ENCODE data around the gene CASP10.
"Not testable (repeated sequence)": the region's sequence is repeated elsewhere in the genome, so short reads cannot be mapped to it uniquely, and the experiment has no call there.

The CASP10 gene

DNA sequence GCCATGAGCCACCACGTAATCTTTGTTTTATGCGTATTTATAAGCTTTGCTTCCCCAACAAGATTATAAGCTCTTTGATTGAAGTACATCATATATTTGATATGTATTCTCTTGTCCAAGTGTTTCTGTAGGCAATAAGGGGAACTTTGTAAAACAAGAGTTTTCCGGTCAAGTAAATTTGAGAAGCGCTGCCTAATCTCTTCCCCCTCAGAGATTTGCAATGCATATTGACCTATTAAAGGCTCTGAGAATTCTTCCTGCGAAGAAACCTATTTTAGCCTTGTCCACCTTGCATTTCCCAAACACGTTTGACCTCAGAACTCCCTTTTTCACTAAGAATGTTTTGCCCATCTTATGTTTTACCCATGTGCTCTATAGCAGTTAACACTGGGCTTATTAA lies 26.9 kb upstream of the CASP10 start:
- peak; percentile 43 to 65 (median 54) for DNase-seq

DNA sequence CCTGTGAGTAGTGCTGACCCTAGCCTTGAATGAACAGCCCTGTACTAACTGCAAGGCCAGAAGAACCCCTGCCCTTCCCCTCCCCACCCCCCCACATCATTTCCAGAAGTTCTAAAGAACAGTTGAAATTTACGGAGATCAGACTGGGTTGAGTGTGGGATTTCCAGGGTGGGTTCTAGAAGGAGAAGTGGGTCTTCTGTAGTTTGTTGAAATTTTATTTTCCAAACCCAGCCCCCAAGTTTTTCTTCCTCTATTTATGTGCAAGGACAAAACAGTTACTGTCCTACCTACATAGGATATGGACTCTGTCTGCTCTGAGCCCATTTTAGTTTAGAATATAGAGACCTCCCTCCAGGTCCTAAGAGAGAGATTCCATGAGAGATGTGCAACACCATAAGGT lies 26.3 kb upstream of the CASP10 start:
- peak in 2 of 4 experiments; percentile 51 to 54 for DNase-seq

DNA sequence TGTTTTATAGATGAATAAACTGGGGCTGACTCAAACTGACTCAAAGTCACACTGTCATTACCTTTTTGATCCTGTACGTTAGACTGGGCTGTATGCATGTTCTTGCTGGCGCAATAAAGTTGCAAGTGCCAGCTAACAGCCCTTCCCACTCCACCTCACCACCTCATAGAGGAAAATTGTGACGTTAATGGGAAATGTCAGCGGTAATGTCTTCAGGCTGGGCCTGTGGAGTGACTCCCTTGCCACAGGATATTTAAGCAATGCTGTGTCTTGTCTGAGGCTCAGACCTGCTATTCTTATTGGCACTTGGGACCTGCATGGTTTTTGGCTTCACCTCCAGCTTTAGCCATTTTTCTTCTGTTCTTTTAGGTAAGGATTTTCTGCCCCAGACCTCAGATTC lies 25.2 kb upstream of the CASP10 start:
- DNase-seq, result peak; percentile 84 to 96 (median 88)

DNA sequence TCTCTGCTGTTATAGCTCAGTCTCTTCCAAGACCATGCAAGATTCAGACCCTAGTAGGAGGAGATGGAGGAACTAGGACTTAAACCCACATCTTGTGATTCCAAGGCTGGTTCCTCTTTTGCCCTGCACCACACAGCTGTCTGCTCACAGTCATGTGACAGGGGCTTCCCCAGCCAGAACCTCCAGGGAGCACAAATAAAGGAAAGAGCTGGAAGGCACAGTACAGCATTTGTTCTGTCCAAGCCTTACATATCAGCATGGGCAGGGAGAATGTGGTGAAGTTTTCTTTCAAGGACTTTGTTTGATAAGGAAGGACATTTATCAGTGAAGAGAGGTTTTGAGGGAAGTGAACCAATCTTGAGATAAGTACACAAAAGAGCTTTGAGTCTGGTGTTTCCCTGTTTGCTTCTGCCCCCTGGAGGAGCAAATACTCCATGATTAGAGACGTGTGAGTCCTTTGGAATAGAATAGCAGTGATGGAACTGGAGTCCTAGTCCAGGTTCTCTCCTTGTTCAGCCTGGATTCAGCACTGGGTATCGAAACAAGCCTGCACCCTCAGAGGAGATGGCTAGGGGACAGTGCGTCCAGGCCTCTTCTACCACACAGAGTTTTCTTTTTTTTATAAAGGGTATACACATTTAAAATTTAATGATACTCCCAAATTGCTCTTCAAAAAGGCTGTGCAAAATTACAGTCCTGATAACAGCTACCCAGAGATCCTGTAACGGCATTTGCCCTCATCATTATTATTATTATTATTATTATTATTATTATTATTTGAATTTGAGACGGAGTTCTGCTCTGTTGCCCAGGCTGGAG lies 24.6 kb upstream of the CASP10 start:
- DNase-seq, result peak; percentile 91 to 98 (median 96)

DNA sequence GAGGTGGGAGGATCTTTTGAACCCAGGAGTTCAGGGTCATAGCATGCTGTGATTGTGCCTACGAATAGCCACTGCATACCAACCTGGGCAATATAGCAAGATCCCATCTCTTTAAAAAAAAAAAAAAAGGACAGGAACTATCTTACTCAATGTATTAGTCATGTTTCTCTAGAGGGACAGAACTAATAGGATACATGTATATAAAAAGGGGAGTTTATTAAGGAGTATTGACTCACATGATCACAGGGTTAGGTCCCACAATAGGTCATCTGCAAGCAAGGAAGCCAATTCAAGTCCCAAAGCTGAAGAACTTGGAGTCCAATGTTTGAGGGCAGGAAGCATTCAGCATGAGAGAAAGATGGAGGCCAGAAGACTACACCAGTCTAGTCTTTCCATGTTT lies 18.8 kb upstream of the CASP10 start:
- peak in 2 of 4 experiments; percentile 30 to 54 for DNase-seq

DNA sequence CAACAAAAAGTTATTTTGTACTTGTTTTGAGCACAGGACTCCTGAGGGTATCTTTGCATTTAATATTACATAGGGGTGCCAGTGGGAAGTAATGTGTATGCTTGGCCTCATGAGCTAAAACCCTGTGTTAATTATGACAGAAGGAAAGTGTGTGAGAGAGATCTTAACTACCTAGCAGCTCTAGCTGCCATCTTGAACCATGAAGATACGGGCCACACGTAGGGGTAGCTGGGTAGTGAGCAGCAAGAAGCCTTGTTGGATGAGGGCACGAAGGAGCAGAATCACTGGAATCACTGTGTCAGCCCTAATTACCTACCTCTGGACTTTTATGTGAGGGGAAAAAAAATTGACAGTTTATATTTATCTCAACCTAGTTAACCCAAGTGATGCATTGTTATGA lies 15.4 kb upstream of the CASP10 start:
- no peak for DNase-seq

DNA sequence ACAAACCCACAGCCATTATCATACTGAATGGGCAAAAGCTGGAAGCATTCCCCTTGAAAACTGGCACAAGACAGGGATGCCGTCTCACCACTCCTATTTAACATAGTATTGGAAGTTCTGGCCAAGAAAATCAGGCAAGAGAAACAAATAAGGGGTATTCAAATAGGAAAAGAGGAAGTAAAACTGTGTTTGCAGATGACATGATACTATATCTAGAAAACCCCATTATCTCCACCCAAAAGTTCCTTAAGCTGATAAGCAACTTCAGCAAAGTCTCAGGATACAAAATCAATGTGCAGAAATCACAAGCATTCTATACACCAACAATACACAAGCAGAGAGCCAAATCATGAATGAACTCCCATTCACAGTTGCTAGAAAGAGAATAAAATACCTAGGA lies 14.4 kb upstream of the CASP10 start:
- peak in 2 of 4 experiments; percentile 36 to 38 for DNase-seq

DNA sequence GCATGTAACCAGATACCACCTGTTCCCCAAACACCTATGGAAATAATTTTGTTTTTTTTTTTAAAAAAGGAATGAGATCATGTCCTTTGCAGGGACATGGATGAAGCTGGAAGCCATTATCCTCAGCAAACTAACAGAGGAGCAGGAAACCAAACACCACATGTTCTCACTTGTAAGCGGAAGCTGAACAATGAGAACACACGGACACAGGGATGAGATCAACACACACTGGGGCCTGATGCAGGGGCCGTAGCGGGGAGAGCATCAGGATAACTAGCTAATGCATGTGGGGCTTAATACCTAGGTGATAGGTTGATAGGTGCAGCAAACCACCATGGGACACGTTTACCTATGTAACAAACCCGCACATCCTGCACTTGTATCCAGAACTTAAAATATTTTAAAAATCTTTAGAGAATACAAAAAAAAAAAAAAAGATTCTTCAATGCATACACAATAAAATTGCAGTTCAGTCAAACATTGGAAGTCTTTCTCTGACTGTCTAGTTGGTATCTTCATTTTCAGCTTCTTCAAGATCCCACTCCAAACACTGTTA lies 11.6 kb upstream of the CASP10 start:
- DNase-seq, result no peak

DNA sequence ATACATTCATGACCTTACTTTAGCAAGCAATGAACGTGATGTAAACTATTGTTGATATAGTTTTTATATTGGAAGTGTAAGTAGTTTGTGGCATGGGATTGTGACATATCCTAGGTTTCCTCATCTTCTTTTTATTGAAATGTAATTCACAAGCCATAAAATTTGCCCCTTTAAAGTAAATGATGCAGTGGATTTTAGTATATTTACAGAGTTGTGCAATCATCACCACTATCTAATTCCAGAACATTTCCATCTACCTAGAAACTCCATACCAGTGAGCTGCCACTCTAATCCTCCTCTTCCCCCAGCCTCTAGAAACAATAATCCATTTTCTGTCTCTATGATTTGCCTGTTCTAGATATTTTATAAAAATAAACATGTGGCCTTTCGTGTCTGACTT lies 10.7 kb upstream of the CASP10 start:
- DNase-seq, result no peak

DNA sequence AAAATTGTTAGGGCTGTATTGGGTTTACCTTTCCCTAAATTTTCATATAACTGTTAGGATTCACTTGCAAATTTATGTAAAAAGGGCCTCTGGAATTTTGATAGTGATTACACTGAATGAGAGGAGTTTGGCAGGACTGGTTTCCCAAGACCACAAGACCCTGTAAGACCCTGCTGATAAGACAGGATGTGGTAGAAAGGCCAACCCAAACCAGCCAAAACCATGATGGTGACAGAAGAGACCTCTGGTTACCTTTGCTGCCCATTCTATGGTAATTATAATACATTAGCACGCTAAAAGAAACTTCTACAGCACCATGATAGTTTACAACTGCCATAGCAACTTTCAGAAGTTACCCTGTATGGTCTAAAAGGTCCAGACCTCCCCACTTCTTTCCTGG lies 8.3 kb upstream of the CASP10 start:
- DNase-seq, result no peak

DNA sequence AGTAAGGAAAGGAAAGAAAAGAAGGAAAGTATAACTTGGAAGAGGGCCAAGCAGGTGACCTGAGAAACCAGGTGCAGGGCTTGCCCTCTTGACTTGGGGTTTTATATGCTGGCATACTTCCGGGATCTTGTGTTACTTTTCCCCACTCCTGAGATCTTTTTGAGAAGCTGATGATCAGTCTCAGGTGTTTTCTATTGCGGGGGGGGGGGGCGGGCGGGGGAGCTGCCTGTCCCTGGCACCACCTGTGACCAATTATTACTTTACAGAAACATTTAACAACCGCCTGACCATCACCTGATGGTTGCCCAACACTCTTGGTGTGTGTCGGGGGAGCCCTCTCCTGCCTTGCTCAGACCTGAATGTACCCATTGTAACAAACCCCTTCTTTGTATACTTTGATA lies 6.9 kb upstream of the CASP10 start:
- DNase-seq, result no peak

DNA sequence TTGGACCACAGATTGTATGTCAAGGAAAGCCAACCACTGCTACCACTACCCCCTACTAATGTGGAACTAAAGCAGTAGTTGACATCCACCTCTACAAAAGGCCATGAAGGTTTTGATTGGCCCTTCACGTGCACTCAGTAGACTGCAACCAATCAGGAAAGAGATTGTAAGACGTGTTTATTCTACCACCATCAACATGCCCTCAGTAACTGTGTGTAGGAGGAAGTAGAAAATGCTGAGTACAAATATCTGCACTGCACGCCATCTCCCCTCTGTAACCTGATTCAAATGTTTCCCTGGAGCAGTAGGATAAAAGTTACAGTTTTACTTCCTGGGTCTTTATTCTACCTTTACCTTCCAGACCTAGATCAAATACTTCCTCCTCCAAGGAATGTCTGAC lies 2.9 kb upstream of the CASP10 start:
- peak; percentile 68 to 89 (median 78) for DNase-seq

DNA sequence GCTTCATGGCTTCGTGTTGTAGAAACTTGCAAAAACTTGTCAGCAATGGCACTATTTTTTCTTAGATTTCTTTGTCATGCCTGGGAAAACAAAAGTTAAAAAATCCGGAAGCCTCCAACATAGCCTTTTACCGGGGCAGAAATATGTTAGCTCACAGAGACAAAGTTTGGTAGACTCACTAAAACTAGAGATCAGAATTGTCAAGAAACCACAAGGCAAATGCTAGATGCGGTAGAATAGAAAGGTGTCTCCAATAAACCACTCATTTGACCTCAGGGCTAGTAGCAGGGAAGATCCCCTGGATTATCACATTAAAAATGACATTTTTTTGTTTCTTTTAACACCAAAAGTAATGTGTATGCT lies 405 bp downstream of the CASP10 start:
- no peak for DNase-seq

DNA sequence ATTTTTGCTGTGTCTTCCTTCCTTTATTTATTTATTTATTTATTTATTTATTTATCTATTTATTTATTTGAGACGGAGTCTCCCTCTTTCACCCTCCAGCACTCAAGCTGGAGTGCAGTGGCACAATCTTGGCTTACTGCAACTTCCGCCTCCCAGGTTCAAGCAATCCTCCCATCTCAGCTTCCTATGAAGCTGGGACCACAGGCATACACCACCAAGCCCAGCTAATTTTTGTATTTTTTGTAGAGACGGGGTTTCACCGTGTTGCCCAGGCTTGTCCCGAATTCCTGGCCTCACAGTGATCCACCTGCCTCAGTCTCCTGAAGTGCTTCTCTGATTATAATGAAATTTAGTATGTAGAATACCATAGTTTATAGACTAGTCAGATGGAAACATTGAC lies 894 bp downstream of the CASP10 start:
- DNase-seq, result peak in 3 of 4 experiments; percentile 45 to 57 (median 52)

DNA sequence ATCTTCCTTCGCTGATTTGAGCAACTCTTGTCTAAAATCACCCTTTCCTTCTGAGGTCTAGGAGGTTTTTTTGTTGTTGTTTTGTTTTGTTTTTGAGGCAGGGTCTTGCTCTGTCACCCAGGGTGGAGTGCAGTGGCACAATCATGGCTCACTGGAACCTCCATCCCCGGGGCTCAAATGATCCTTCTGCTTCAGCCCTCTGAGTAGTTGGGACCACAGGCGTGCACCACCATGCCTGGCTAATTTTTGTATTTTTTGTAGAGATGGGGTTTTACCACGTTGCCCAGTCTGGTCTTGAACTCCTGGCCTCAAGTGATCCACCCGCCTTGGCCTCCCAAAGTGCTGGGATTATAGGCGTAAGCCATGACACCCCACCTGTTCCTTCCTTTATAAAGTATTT lies 1.3 kb downstream of the CASP10 start:
- DNase-seq, result not testable (repeated sequence)

DNA sequence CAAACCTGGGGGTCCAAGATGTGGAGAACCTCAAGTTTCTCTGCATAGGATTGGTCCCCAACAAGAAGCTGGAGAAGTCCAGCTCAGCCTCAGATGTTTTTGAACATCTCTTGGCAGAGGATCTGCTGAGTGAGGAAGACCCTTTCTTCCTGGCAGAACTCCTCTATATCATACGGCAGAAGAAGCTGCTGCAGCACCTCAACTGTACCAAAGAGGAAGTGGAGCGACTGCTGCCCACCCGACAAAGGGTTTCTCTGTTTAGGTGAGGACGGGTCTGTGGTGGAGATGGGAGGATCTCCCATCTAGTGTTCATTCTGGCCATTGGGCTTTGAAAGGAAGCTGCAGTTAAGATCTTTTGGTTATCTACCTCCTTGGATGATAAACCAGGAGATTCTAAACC lies 2.9 kb downstream of the CASP10 start:
- no peak for DNase-seq

DNA sequence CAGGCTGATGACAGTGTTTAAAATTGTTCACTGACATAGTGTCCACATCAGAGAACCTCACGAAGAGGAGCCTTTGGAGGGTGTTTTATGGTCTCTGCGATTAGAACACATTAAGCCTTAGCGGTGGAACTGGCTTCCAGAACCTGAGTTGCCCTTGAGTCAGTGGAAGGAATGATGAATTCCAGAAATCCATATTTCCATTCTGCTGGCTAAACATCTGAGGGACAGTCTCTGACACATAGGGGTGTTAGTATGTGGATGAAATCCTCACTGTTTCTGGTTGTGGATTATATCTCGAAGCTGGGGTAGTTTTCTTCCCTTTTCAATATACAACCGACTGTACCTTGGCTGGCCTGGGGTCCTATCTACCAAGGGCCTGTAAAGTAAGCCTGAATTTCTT lies 4.0 kb downstream of the CASP10 start:
- no peak for DNase-seq

DNA sequence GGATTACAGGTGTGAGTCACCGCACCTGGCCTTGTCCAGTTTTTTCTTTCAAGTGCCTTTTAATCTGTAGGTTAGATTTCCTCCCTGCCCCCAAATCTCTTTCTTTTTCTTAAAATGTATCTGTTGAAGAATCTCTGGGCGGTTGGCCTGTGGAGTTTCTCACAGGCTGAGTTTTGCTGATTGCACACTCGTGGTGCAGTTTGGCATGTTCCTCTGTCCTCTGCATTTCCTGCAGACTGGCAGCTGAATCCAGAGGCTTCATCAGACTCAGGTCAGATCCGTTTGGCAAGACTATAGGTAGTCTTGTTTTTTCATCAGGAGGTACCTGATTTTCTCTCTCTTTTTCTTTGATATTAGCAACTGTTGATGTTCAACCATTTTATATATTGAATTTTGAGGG lies 5.5 kb downstream of the CASP10 start:
- DNase-seq, result no peak

DNA sequence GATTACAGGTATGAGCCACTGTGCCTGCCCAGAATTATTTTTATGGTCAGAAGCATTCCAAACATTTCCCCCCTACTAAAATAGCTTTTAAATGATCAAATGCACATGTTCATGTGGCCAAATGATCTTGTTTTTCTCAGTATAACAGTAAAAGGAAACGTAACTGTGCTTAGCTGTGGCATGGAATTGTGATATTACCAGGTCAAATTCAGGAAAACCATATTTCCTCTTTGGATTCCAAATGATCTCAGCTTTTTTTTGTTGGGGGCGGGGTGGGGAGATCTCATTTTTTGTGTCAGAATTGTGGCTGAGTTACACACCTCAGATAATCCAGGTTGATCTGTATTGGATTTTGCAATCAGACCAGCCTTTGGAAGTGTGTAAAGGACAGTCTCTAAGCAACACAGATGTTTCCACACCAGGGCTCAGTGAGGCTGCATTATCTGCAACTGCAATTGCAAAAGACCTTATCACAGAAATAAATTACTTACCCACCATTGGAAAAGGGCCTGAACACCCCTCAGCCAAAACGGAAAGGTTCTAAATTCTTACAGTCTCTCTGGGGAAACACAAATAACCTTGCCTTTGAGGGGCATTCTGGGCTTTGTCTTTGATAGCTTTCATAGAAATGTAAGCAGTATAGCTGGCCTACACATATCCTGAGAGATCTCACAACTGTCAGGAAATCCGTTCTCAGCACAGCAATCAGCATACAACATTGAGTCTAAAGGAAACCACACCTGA lies 8.4 kb downstream of the CASP10 start:
- no peak for DNase-seq

DNA sequence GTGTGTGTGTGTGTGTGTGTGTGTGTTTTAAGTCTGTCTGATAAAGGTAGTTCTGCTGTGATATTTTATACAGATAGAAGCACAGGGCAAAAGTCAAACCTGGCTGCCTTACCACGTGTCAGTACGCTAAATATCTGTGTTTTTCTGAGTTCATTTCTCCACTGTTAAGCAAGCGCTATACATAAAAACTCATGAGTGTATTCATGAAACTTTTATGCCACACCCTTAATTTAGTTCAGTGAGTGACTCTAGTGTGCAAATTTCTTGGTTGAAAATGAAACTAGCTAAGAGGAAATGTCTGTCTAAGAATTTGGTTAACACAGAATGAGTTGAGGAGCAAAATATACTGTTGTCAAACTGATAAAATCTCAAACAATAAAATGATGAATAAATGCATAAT lies 11.2 kb downstream of the CASP10 start:
- DNase-seq, result peak in 2 of 4 experiments; percentile 37 to 46

DNA sequence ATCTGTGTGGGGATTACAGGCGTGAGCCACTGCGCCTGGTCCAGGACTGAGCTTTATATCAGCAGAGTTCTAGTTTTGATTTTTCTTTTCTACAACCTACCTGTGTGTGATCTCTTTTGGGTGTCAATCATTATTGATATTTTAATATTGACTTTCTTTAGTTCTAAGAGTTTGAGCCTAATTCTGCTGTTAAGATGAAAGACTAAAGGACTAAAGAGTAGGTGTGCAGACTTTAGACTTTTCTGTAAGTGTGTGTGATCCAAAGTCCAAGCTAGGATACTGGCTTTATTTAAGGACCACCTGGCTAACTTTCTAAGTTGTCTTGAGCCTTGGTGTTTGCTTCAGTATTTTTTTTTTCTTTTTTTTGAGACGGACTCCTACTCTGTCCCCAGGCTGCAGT lies 12.4 kb downstream of the CASP10 start:
- no peak for DNase-seq

DNA sequence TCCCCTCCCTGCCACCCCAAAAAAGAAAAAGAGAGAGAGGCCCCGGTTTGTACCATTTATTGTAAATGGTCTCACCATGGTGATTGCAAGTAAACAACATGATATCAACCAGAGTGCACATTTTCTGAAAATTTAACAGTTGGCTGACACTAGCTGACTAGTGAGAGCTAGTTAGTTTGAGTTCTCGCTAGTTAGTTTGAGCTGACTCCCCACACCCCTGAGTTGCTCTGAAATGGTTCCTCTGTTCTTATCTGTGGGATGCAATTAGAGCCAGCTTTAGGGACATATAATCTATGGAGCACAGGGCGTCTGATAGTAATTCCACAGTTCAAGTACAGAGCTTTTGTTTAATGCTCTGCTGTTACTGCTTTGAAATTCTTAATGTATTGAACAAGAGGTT lies 13.1 kb downstream of the CASP10 start:
- no peak for DNase-seq

DNA sequence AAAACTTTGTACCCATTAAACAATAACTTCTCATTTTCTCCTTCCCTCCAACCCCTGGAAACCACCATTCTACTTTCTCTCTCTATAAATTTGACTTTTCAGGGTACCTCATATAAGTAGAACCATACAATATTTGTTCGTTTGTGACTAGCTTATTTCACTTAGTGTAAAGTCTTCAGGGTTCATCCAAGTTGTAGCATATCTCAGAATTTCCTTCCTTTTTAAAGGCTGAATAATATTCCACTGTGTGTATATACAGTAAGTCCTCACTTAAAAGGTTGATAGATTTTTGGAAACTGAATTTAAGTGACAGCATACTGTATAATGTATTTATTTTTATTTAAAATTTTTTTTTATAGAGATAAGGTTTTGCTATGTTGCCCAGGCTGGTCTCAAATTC lies 13.9 kb downstream of the CASP10 start:
- no peak for DNase-seq

DNA sequence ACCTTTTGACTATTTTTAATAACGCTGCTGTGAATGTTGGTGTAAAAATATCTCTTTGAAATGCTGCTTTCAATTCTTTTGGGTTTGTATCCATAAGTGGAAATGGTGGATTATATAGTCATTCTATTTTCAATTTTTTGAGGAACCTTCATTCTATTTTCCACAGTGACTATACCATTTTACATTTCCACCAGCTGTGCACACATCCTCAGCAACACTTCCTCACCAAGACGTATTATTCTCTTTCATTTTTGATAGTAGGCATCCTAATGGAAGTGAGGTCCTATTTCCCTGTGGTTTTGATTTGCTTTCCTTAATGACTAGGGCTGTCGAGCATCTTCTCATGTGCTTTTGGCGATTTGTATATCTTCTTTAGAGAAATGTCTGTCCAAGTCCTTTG lies 14.8 kb downstream of the CASP10 start:
- no peak for DNase-seq

Measured in suppressor macrophage (primary cell).